T-cell (primary cell): ENCODE results near the gene ATF6B. TPM values are rescaled to one million over a fixed set of nuclear protein-coding genes. Genes with fewer than 3 reads are reported as not detected.

Source experiments
- ATAC-seq, 4 experiments: fragments of 200-7000 bp in 3 of 4; fragments of 150-1000 bp in 1 of 4; cut with Tn5 transposase; replicated peaks in 1 of 4; 1 replicate in 3 of 4; 2 replicates in 1 of 4; pipeline ENCODE4 v1.10.0; 2021; ENCODE audit warnings: moderate library complexity in 3 of 4, mild to moderate bottlenecking in 2 of 4, moderate number of reproducible peaks in 1 of 4
- CTCF ChIA-PET, 2 donors: fragments of 300-600 bp; sonication (Branson Sonifier 250); formaldehyde crosslinking; loops; one replicate each; lab custom pipeline; 2022; ENCODE audit warnings: antibody characterized with exemption in 2 of 2; lab: Charles Lee
- POLR2A ChIA-PET, 2 donors: fragments of 300-600 bp; sonication (Branson Sonifier 250); formaldehyde crosslinking; loops; one replicate each; lab custom pipeline; 2022; ENCODE audit warnings: antibody characterized with exemption in 2 of 2; lab: Charles Lee
- DNase-seq, 35 experiments: peaks; one replicate each; pipeline versions ENCODE4 v3.0.0 to v3.0.0-alpha.2; 2013 to 2023
- H3K27ac ChIP-seq: one replicate; pipeline ENCODE4 v1.5.1; 2013; ENCODE audit warnings: low read length
- H3K27me3 ChIP-seq, 2 experiments: replicated peaks in 1 of 2; 1 replicate in 1 of 2; 2 replicates in 1 of 2; pipeline versions ENCODE4 v1.6.1 to v1.7.0; 2013; ENCODE audit warnings: low read length in 1 of 2, mixed read lengths in 1 of 2; ENCODE audit not compliant: control insufficient read depth in 2 of 2, insufficient read depth in 2 of 2; ENCODE audit errors: extremely low read depth in 1 of 2
- H3K36me3 ChIP-seq, 2 donors: 1 replicate in 1 of 2; 2 replicates in 1 of 2; pipeline versions ENCODE4 v1.6.1 to v1.7.0; 2013; ENCODE audit warnings: low read length in 1 of 2; ENCODE audit not compliant: control insufficient read depth in 2 of 2, insufficient read depth in 1 of 2; ENCODE audit errors: extremely low read depth in 1 of 2
- H3K4me1 ChIP-seq, 2 experiments: 1 replicate in 1 of 2; 2 replicates in 1 of 2; pipeline versions ENCODE4 v1.6.1 to v1.7.0; 2013; ENCODE audit warnings: low read length in 2 of 2, mixed read lengths in 1 of 2; ENCODE audit not compliant: insufficient read depth in 2 of 2, control insufficient read depth in 1 of 2; ENCODE audit errors: extremely low read depth in 1 of 2
- H3K4me3 ChIP-seq, 2 donors: 1 replicate in 1 of 2; 2 replicates in 1 of 2; pipeline versions ENCODE4 v1.5.1 to v1.7.0; 2013; ENCODE audit warnings: mild to moderate bottlenecking in 2 of 2, low read length in 1 of 2, moderate library complexity in 1 of 2; ENCODE audit not compliant: control insufficient read depth in 1 of 2; ENCODE audit errors: extremely low read depth in 1 of 2
- H3K9me3 ChIP-seq: 2 replicates; pipeline ENCODE4 v1.7.0; 2013
- H3K27ac Mint-ChIP-seq, 2 donors: one replicate each; pipeline ENCODE4 v1.8.0; 2020 to 2021; ENCODE audit warnings: mild to moderate bottlenecking in 2 of 2, mixed read lengths in 2 of 2
- H3K27me3 Mint-ChIP-seq, 2 donors: one replicate each; pipeline ENCODE4 v1.8.0; 2021 to 2022; ENCODE audit warnings: mixed read lengths in 2 of 2
- H3K36me3 Mint-ChIP-seq: one replicate; pipeline ENCODE4 v1.8.0; 2021; ENCODE audit warnings: mixed read lengths
- H3K4me1 Mint-ChIP-seq, 3 donors: one replicate each; pipeline ENCODE4 v1.8.0; 2020 to 2022; ENCODE audit warnings: mixed read lengths in 3 of 3, mild to moderate bottlenecking in 1 of 3
- H3K4me3 Mint-ChIP-seq, 3 donors: one replicate each; pipeline ENCODE4 v1.8.0; 2020 to 2022; ENCODE audit warnings: mild to moderate bottlenecking in 3 of 3, mixed read lengths in 3 of 3, moderate library complexity in 3 of 3
- H3K9me3 Mint-ChIP-seq, 3 donors: one replicate each; pipeline ENCODE4 v1.8.0; 2020 to 2022; ENCODE audit warnings: mixed read lengths in 3 of 3
- WGBS: methylation state at CpG from one replicate; pipeline ENCODE4 v1.1.5; 2013; ENCODE audit warnings: missing lambda C conversion rate; ENCODE audit not compliant: insufficient coverage; 5-methylcytosine and 5-hydroxymethylcytosine counted together
- total RNA-seq, 35 experiments: library from RNA in 6 of 35; stranded (reverse) in 6 of 35; fragments of 120-200 nt in 1 of 35; gene quantifications; one replicate each; pipeline versions ENCODE4 v1.2.1 to v1.2.4 and lab custom pipeline; 2013 to 2026

ATF6B gene
- total RNA-seq, 5 donors from 2014 or later (not counting 1 experiment from before 2014, with no cell fraction given): 106 to 151 (median 145) TPM

- no peak overlapping the region for H3K4me3 ChIP-seq
- peaks cover 0 to 60% of the 10 kb centered on the region in 2 experiments for H3K27me3 ChIP-seq
- H3K4me3 Mint-ChIP-seq: peak overlapping the region in 2 of 3 donors; percentile 9 to 31
- peaks cover 3 to 5% (median 4%) of the 10 kb centered on the region in 3 donors for H3K4me1 Mint-ChIP-seq
- no peaks in the 10 kb centered on the region for H3K9me3 ChIP-seq
- H3K27ac ChIP-seq: no peak overlapping the region
- peaks cover 0 to 13% of the 10 kb centered on the region in 2 experiments for H3K4me1 ChIP-seq
- 66% methylated on average over 6 of the region's 17 CpGs for WGBS
- no peaks in the 10 kb centered on the region for H3K36me3 ChIP-seq
- peaks cover 22 to 33% of the 10 kb centered on the region in 2 donors for H3K27me3 Mint-ChIP-seq
- H3K27ac Mint-ChIP-seq: peak overlapping the region in 1 of 2 donors; percentile 14
- CTCF ChIA-PET: no interaction called here
- POLR2A ChIA-PET: no interaction called here
- ATAC-seq: no peak
- H3K36me3 Mint-ChIP-seq: no peaks in the 10 kb centered on the region
- DNase-seq: no peak
- no peaks in the 10 kb centered on the region for H3K9me3 Mint-ChIP-seq
Observed at GRCh38 chr6:32085759-32086459, 42.1 kb downstream of the ATF6B start.

DNA sequence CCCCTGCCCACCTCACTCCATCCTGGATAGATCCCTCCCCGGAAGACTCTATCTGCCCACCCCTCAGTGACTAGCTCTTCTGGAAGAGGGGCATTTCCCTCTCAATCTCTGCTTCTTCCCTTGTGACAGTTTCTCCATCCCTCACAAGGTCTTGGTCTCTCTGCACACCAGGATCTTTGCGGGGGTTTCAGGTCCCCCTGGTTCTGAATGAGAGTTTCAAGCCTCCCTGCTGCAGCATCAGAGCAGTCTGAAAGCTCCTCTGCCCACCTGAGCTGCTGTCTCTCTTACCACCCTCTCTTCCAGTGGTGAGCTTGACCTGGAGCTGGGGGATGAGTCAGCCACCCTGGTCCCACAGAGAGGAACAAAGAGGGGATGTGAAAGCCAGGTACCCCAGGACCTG is 43.3 kb downstream of the ATF6B start:
- POLR2A ChIA-PET: no interaction called here
- 89% methylated on average over 1 of the region's 2 CpGs for WGBS
- no peaks in the 10 kb centered on the region for H3K36me3 Mint-ChIP-seq

GRCh38 chr6:32083812-32084768 is 44.0 kb downstream of the ATF6B start:
- peaks cover 0 to 63% of the 10 kb centered on the region in 2 experiments for H3K27me3 ChIP-seq
- ChIA-PET POLR2A (no interaction called here), CTCF (no interaction called here)
- Mint-ChIP-seq H3K27ac (no peak overlapping the region), H3K4me3 (no peak overlapping the region), H3K9me3 (no peaks in the 10 kb centered on the region), H3K36me3 (no peaks in the 10 kb centered on the region), H3K4me1 (peaks cover 3 to 9% (median 4%) of the 10 kb centered on the region in 3 donors), H3K27me3 (peaks cover 22 to 33% of the 10 kb centered on the region in 2 donors)
- H3K9me3 ChIP-seq: no peaks in the 10 kb centered on the region
- H3K36me3 ChIP-seq: no peaks in the 10 kb centered on the region
- 83% methylated on average over 19 of the region's 22 CpGs for WGBS
- H3K27ac ChIP-seq: no peak overlapping the region
- peaks cover 0 to 13% of the 10 kb centered on the region in 2 experiments for H3K4me1 ChIP-seq
- DNase-seq (no peak), ATAC-seq (no peak)
- no peak overlapping the region for H3K4me3 ChIP-seq

More for the DNA sequence above, 43.3 kb downstream of the ATF6B start:
- H3K36me3 ChIP-seq: no peaks in the 10 kb centered on the region
- no peak overlapping the region for H3K27ac Mint-ChIP-seq
- H3K27me3 ChIP-seq: peaks cover 0 to 62% of the 10 kb centered on the region in 2 experiments
- no peak overlapping the region for H3K4me3 ChIP-seq
- peaks cover 3 to 9% (median 4%) of the 10 kb centered on the region in 3 donors for H3K4me1 Mint-ChIP-seq
- CTCF ChIA-PET: no interaction called here
- peaks cover 22 to 33% of the 10 kb centered on the region in 2 donors for H3K27me3 Mint-ChIP-seq
- H3K9me3 ChIP-seq: no peaks in the 10 kb centered on the region
- no peak overlapping the region for H3K4me3 Mint-ChIP-seq
- peaks cover 0 to 13% of the 10 kb centered on the region in 2 experiments for H3K4me1 ChIP-seq
- DNase-seq (no peak), ATAC-seq (no peak)
- no peak overlapping the region for H3K27ac ChIP-seq
- no peaks in the 10 kb centered on the region for H3K9me3 Mint-ChIP-seq

GRCh38 chr6:32082935-32083334 is 45.1 kb downstream of the ATF6B start:
- no peak for DNase-seq
- peaks cover 22 to 33% of the 10 kb centered on the region in 2 donors for H3K27me3 Mint-ChIP-seq
- WGBS: 98% methylated on average over 6 of the region's 9 CpGs
- H3K4me1 Mint-ChIP-seq: peaks cover 3 to 9% (median 4%) of the 10 kb centered on the region in 3 donors
- ATAC-seq: no peak
- Histone ChIP-seq H3K9me3 (no peaks in the 10 kb centered on the region), H3K4me3 (no peak overlapping the region), H3K27me3 (peaks cover 0 to 55% of the 10 kb centered on the region in 2 experiments), H3K4me1 (peaks cover 0 to 11% of the 10 kb centered on the region in 2 experiments), H3K36me3 (no peaks in the 10 kb centered on the region), H3K27ac (no peak overlapping the region)
- ChIA-PET POLR2A (no interaction called here), CTCF (no interaction called here)
- no peak overlapping the region for H3K27ac Mint-ChIP-seq
- H3K4me3 Mint-ChIP-seq: no peak overlapping the region
- no peaks in the 10 kb centered on the region for H3K36me3 Mint-ChIP-seq
- no peaks in the 10 kb centered on the region for H3K9me3 Mint-ChIP-seq

- Mint-ChIP-seq H3K27ac (no peak overlapping the region), H3K36me3 (no peaks in the 10 kb centered on the region), H3K9me3 (no peaks in the 10 kb centered on the region), H3K4me3 (no peak overlapping the region), H3K27me3 (peaks cover 22 to 33% of the 10 kb centered on the region in 2 donors), H3K4me1 (peaks cover 3 to 9% (median 4%) of the 10 kb centered on the region in 3 donors)
- Histone ChIP-seq H3K36me3 (no peaks in the 10 kb centered on the region), H3K4me3 (no peak overlapping the region), H3K27me3 (peaks cover 0 to 53% of the 10 kb centered on the region in 2 experiments), H3K27ac (no peak overlapping the region), H3K9me3 (no peaks in the 10 kb centered on the region), H3K4me1 (peaks cover 0 to 7% of the 10 kb centered on the region in 2 experiments)
- ChIA-PET POLR2A (no interaction called here), CTCF (no interaction called here)
- ATAC-seq (no peak), DNase-seq (no peak)
- 62% methylated on average over 5 of the region's 6 CpGs for WGBS
Observed at GRCh38 chr6:32082478-32082877, 45.6 kb downstream of the ATF6B start.
